Duodenal mucosa (tissue), 2 donors: ENCODE data around the gene KDM2A.

Experiments
- H3K27ac ChIP-seq: one replicate; pipeline ENCODE4 v1.7.0; 2013; ENCODE audit warnings: low read depth, low read length
- H3K27me3 ChIP-seq, 2 donors: one replicate each; pipeline ENCODE4 v1.7.0; 2013; ENCODE audit warnings: low read length in 2 of 2, control low read depth in 1 of 2; ENCODE audit not compliant: insufficient read depth in 2 of 2, control insufficient read depth in 1 of 2
- H3K36me3 ChIP-seq, 2 donors: one replicate each; pipeline ENCODE4 v1.7.0; 2013; ENCODE audit warnings: low read length in 2 of 2, control low read depth in 1 of 2; ENCODE audit not compliant: insufficient read depth in 2 of 2, control insufficient read depth in 1 of 2
- H3K4me1 ChIP-seq, 2 donors: one replicate each; pipeline ENCODE4 v1.7.0; 2013; ENCODE audit warnings: low read length in 2 of 2, control low read depth in 1 of 2; ENCODE audit not compliant: insufficient read depth in 2 of 2, control insufficient read depth in 1 of 2
- H3K4me3 ChIP-seq, 2 donors: one replicate each; pipeline ENCODE4 v1.7.0; 2013; ENCODE audit warnings: low read length in 2 of 2, low read depth in 1 of 2
- H3K9ac ChIP-seq, 2 donors: one replicate each; pipeline ENCODE4 v1.7.0; 2013; ENCODE audit warnings: low read length in 2 of 2, low read depth in 1 of 2
- H3K9me3 ChIP-seq, 2 donors: one replicate each; pipeline ENCODE4 v1.7.0; 2013; ENCODE audit warnings: low read length in 2 of 2, control low read depth in 1 of 2; ENCODE audit not compliant: control insufficient read depth in 1 of 2

KDM2A gene

GRCh38 chr11:67289226-67289650 is 170.2 kb downstream of the KDM2A start, which contains the start of gene ANKRD13D:
Gene ANKRD13D, plus strand, starts transcription at chr11:67289303. Its CDS starts 158 bp downstream, at chr11:67289461.
- H3K4me3 ChIP-seq, result peak within 1 kb of the TSS; percentile 79 to 81
- H3K27ac ChIP-seq, result peak within 1 kb of the TSS; percentile 95
- peak within 1 kb of the TSS; percentile 70 to 71 for H3K9ac ChIP-seq
- no peaks in the 10 kb centered on the region for H3K9me3 ChIP-seq
- peaks cover 34 to 36% of the 10 kb centered on the region in 2 donors for H3K4me1 ChIP-seq
- no peaks in the 10 kb centered on the region for H3K27me3 ChIP-seq
- peaks cover 21 to 43% of the 10 kb centered on the region in 2 donors for H3K36me3 ChIP-seq

- no peaks in the 10 kb centered on the region for H3K9me3 ChIP-seq
- peak overlapping the region; percentile 71 to 73 for H3K4me3 ChIP-seq
- peak overlapping the region; percentile 32 for H3K27ac ChIP-seq
- no peaks in the 10 kb centered on the region for H3K27me3 ChIP-seq
- peak overlapping the region; percentile 48 to 57 for H3K9ac ChIP-seq
- H3K4me1 ChIP-seq, result peaks cover 34 to 36% of the 10 kb centered on the region in 2 donors
- peaks cover 21 to 38% of the 10 kb centered on the region in 2 donors for H3K36me3 ChIP-seq
Observed at GRCh38 chr11:67289651-67290479, 170.8 kb downstream of the KDM2A start.

GRCh38 chr11:67290801-67291200 is 171.7 kb downstream of the KDM2A start:
- H3K4me3 ChIP-seq, result peak overlapping the region in 1 of 2 donors; percentile 3
- H3K27me3 ChIP-seq, result no peaks in the 10 kb centered on the region
- H3K9ac ChIP-seq, result no peak overlapping the region
- peaks cover 33 to 34% of the 10 kb centered on the region in 2 donors for H3K4me1 ChIP-seq
- H3K27ac ChIP-seq, result no peak overlapping the region
- peaks cover 15 to 29% of the 10 kb centered on the region in 2 donors for H3K36me3 ChIP-seq
- H3K9me3 ChIP-seq, result peaks cover 2 to 4% of the 10 kb centered on the region in 2 donors

- H3K4me1 ChIP-seq, result peaks cover 27 to 30% of the 10 kb centered on the region in 2 donors
Observed at GRCh38 chr11:67291481-67292381, 172.7 kb downstream of the KDM2A start.

GRCh38 chr11:67292671-67293070 is 173.6 kb downstream of the KDM2A start:
- Histone ChIP-seq H3K4me3 (no peak overlapping the region), H3K9me3 (peaks cover 6 to 9% of the 10 kb centered on the region in 2 donors), H3K27ac (no peak overlapping the region), H3K27me3 (no peaks in the 10 kb centered on the region), H3K9ac (no peak overlapping the region), H3K4me1 (peaks cover 18 to 21% of the 10 kb centered on the region in 2 donors), H3K36me3 (peaks cover 7 to 18% of the 10 kb centered on the region in 2 donors)

More at GRCh38 chr11:67291481-67292381, 172.7 kb downstream of the KDM2A start:
- H3K9me3 ChIP-seq, result peaks cover 6 to 9% of the 10 kb centered on the region in 2 donors
- H3K27ac ChIP-seq, result no peak overlapping the region
- H3K36me3 ChIP-seq, result peaks cover 8 to 20% of the 10 kb centered on the region in 2 donors
- no peak overlapping the region for H3K4me3 ChIP-seq
- no peaks in the 10 kb centered on the region for H3K27me3 ChIP-seq
- H3K9ac ChIP-seq, result no peak overlapping the region

- no peaks in the 10 kb centered on the region for H3K27me3 ChIP-seq
- peaks cover 14 to 16% of the 10 kb centered on the region in 2 donors for H3K4me1 ChIP-seq
- H3K4me3 ChIP-seq, result no peak overlapping the region
- no peak overlapping the region for H3K9ac ChIP-seq
- H3K36me3 ChIP-seq, result peaks cover 7 to 18% of the 10 kb centered on the region in 2 donors
- peaks cover 6 to 9% of the 10 kb centered on the region in 2 donors for H3K9me3 ChIP-seq
- no peak overlapping the region for H3K27ac ChIP-seq
Observed at GRCh38 chr11:67293090-67293489, 174.0 kb downstream of the KDM2A start.

GRCh38 chr11:67295846-67296245 is 176.8 kb downstream of the KDM2A start:
- H3K9me3 ChIP-seq, result peaks cover 6 to 9% of the 10 kb centered on the region in 2 donors
- no peak overlapping the region for H3K4me3 ChIP-seq
- H3K36me3 ChIP-seq, result peaks cover 11 to 35% of the 10 kb centered on the region in 2 donors
- no peak overlapping the region for H3K27ac ChIP-seq
- no peak overlapping the region for H3K9ac ChIP-seq
- peaks cover 0 to 2% of the 10 kb centered on the region in 2 donors for H3K4me1 ChIP-seq
- no peaks in the 10 kb centered on the region for H3K27me3 ChIP-seq

GRCh38 chr11:67298786-67299185 is 179.7 kb downstream of the KDM2A start:
- H3K4me1 ChIP-seq, result peaks cover 7 to 16% of the 10 kb centered on the region in 2 donors
- H3K9me3 ChIP-seq, result peaks cover 6 to 9% of the 10 kb centered on the region in 2 donors
- H3K27ac ChIP-seq, result no peak overlapping the region
- H3K4me3 ChIP-seq, result no peak overlapping the region
- H3K9ac ChIP-seq, result no peak overlapping the region
- peaks cover 8 to 33% of the 10 kb centered on the region in 2 donors for H3K36me3 ChIP-seq
- no peaks in the 10 kb centered on the region for H3K27me3 ChIP-seq

- Histone ChIP-seq H3K9ac (no peak overlapping the region), H3K4me3 (no peak overlapping the region), H3K36me3 (peaks cover 8 to 33% of the 10 kb centered on the region in 2 donors), H3K9me3 (peaks cover 6 to 9% of the 10 kb centered on the region in 2 donors), H3K27me3 (no peaks in the 10 kb centered on the region), H3K27ac (no peak overlapping the region), H3K4me1 (peaks cover 11 to 24% of the 10 kb centered on the region in 2 donors)
Observed at GRCh38 chr11:67299471-67300191, 180.6 kb downstream of the KDM2A start.
